ENCODE data around the gene RNF214. TPM values are rescaled to one million over a fixed set of nuclear protein-coding genes. Genes with fewer than 3 reads are reported as not detected.

Gene RNF214
- total and polyA plus RNA-seq, 10 of the 15 experiments (the other 5 are each of a cell fraction or from before 2014, with no cell fraction given): 4.8 to 16.8 (median 10.5) TPM

- ChIA-PET POLR2A (interaction anchor here (0.8 to 3.6 kb wide), 4 partner anchors 51 to 227 kb away, joined by 3 to 51 read pairs (median 4); partner anchors contain the start of gene SIDT2), CTCF (interaction anchor here (0.7 to 17.3 kb wide), 15 partner anchors 9 to 587 kb away, joined by 3 to 422 read pairs (median 4); partner anchors contain the start of genes PAFAH1B2 and SIDT2), SMC1A (ENCODE audit: uncharacterized antibody, unreplicated experiment) (interaction anchor here (0.6 to 12.2 kb wide), 14 partner anchors 10 to 587 kb away, joined by 3 to 187 read pairs (median 4); partner anchors contain the start of genes CEP164 and SIDT2), RAD21 (ENCODE audit: unreplicated experiment) (interaction anchor here (0.7 to 9.9 kb wide), 7 partner anchors 41 to 439 kb away, joined by 3 to 159 read pairs (median 3); partner anchors contain the start of genes APOA5, CEP164, SIDT2 and SIK3)
- Histone ChIP-seq H3K79me2 (ENCODE audit: control insufficient read depth, insufficient read depth, low read length) (peaks cover 46% of the 10 kb centered on the region), H3K9ac (ENCODE audit: control insufficient read depth, insufficient read depth, low read length) (peak overlapping the region; percentile 93), H3K4me1 (ENCODE audit: control insufficient read depth, insufficient read depth, low read length) (peaks cover 9% of the 10 kb centered on the region), H3K27me3 (replicated peaks in 1 of 2; ENCODE audit: control insufficient read depth in 2 of 2, insufficient read depth in 2 of 2, low read length in 1 of 2) (no peaks in the 10 kb centered on the region), H3K9me3 (replicated peaks; ENCODE audit: control insufficient read depth, insufficient read depth, low read length) (no peaks in the 10 kb centered on the region), H3K4me2 (ENCODE audit: control insufficient read depth, insufficient read depth) (peak overlapping the region; percentile 91), H2AFZ (ENCODE audit: control insufficient read depth, low read depth, low read length) (peak overlapping the region; percentile 49), H3K4me3 (peak overlapping the region; percentile 87), H4K20me1 (ENCODE audit: control insufficient read depth, insufficient read depth) (no peaks in the 10 kb centered on the region; the same call in 1 of the 2 replicates), H3K36me3 (ENCODE audit: control insufficient read depth in 2 of 2, insufficient read depth in 2 of 2, low read length in 1 of 2) (peaks cover 16 to 20% of the 10 kb centered on the region in 2 experiments; a peak in 3 of 4 replicates), H3K27ac (ENCODE audit: control insufficient read depth, insufficient read depth) (peak overlapping the region; percentile 87)
- intact Hi-C loops (cut with micrococcal nuclease; ENCODE audit: unreplicated experiment) (loop anchor here (5.0 kb wide), 1 partner anchor 587 kb away; no protein-coding TSS in a partner anchor), in situ Hi-C loops (cut with MboI) (no loop called here)
- peak; percentile 45 for DNase-seq (ENCODE audit: low read depth, low spot score)
- FAIRE-seq: peak; percentile 61
- ATAC-seq: peak; percentile 52
- no TSS peak for BruUV-seq (replicated peaks)
- WGBS (ENCODE audit: insufficient coverage, insufficient replicate concordance, low lambda C conversion rate, missing lambda C conversion rate): under 1% methylated on average over 12 of the region's 12 CpGs
- TF ChIP-seq, protein P1, sequence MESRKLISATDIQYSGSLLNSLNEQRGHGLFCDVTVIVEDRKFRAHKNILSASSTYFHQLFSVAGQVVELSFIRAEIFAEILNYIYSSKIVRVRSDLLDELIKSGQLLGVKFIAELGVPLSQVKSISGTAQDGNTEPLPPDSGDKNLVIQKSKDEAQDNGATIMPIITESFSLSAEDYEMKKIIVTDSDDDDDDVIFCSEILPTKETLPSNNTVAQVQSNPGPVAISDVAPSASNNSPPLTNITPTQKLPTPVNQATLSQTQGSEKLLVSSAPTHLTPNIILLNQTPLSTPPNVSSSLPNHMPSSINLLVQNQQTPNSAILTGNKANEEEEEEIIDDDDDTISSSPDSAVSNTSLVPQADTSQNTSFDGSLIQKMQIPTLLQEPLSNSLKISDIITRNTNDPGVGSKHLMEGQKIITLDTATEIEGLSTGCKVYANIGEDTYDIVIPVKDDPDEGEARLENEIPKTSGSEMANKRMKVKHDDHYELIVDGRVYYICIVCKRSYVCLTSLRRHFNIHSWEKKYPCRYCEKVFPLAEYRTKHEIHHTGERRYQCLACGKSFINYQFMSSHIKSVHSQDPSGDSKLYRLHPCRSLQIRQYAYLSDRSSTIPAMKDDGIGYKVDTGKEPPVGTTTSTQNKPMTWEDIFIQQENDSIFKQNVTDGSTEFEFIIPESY (IDR thresholded peaks at IDR 0.05): no peak
- TF ChIP-seq ETV6 (conservative IDR thresholded peaks at IDR 0.05 in 1 of 2, IDR thresholded peaks at IDR 0.05 in 1 of 2; ENCODE audit: borderline replicate concordance in 1 of 2, low read depth in 1 of 2) (no peak), IKZF1 (conservative IDR thresholded peaks at IDR 0.05) (peak; percentile 78), ZNF207 (IDR thresholded peaks at IDR 0.05; ENCODE audit: borderline replicate concordance) (peak; percentile 18; the same call in 1 of the 2 replicates), MAX (IDR thresholded peaks at IDR 0.05; ENCODE audit: low read depth, low read length) (no peak), BMI1 (IDR thresholded peaks at IDR 0.05; ENCODE audit: borderline replicate concordance) (peak; percentile 42; the same call in 1 of the 2 replicates), ZNF622 (IDR thresholded peaks at IDR 0.05) (no peak), IKZF2 (IDR thresholded peaks at IDR 0.05) (peak; percentile 80 to 83), RUNX3 (IDR thresholded peaks at IDR 0.05; ENCODE audit: low read length) (peak; percentile 75), TCF12 (IDR thresholded peaks at IDR 0.05; ENCODE audit: low read depth, low read length) (no peak), SMC3 (IDR thresholded peaks at IDR 0.05; ENCODE audit: borderline replicate concordance, low read length) (no peak), TAF1 (IDR thresholded peaks at IDR 0.05; ENCODE audit: borderline replicate concordance, low read depth, low read length) (no peak; the same call in 1 of the 2 replicates), SUZ12 (IDR thresholded peaks at IDR 0.05; ENCODE audit: unreplicated experiment) (no peak), ZBED1 (IDR thresholded peaks at IDR 0.05; ENCODE audit: borderline replicate concordance) (no peak)
- TF ChIP-seq, protein P2, sequence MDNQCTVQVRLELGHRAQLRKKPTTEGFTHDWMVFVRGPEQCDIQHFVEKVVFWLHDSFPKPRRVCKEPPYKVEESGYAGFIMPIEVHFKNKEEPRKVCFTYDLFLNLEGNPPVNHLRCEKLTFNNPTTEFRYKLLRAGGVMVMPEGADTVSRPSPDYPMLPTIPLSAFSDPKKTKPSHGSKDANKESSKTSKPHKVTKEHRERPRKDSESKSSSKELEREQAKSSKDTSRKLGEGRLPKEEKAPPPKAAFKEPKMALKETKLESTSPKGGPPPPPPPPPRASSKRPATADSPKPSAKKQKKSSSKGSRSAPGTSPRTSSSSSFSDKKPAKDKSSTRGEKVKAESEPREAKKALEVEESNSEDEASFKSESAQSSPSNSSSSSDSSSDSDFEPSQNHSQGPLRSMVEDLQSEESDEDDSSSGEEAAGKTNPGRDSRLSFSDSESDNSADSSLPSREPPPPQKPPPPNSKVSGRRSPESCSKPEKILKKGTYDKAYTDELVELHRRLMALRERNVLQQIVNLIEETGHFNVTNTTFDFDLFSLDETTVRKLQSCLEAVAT (IDR thresholded peaks at IDR 0.05): 0 out of 2 replicates have a peak, but pooled peaks have one; percentile 37
- TF ChIP-seq, protein P3, sequence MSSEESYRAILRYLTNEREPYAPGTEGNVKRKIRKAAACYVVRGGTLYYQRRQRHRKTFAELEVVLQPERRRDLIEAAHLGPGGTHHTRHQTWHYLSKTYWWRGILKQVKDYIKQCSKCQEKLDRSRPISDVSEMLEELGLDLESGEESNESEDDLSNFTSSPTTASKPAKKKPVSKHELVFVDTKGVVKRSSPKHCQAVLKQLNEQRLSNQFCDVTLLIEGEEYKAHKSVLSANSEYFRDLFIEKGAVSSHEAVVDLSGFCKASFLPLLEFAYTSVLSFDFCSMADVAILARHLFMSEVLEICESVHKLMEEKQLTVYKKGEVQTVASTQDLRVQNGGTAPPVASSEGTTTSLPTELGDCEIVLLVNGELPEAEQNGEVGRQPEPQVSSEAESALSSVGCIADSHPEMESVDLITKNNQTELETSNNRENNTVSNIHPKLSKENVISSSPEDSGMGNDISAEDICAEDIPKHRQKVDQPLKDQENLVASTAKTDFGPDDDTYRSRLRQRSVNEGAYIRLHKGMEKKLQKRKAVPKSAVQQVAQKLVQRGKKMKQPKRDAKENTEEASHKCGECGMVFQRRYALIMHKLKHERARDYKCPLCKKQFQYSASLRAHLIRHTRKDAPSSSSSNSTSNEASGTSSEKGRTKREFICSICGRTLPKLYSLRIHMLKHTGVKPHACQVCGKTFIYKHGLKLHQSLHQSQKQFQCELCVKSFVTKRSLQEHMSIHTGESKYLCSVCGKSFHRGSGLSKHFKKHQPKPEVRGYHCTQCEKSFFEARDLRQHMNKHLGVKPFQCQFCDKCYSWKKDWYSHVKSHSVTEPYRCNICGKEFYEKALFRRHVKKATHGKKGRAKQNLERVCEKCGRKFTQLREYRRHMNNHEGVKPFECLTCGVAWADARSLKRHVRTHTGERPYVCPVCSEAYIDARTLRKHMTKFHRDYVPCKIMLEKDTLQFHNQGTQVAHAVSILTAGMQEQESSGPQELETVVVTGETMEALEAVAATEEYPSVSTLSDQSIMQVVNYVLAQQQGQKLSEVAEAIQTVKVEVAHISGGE (CRISPR knock-in tag; IDR thresholded peaks at IDR 0.05): no peak
These were observed 2.0 kb upstream of the RNF214 start for GRCh38 chr11:117230286-117230961.
